Glutamatergic neuron (in vitro differentiated cells): ENCODE measurements around the gene TRIM47. TPM values are rescaled to one million over a fixed set of nuclear protein-coding genes. Genes with fewer than 3 reads are reported as not detected.
A peak's percentile ranks its signal among the peaks of the same experiment; 100 is the strongest.

ENCODE experiments used
- DNase-seq: peaks from one replicate; pipeline ENCODE4 v3.0.0; 2022
- H3K27ac Mint-ChIP-seq: one replicate; pipeline ENCODE4 v1.8.0; 2020; ENCODE audit warnings: mild to moderate bottlenecking, mixed read lengths, inconsistent platforms; ENCODE audit not compliant: unreplicated experiment
- H3K27me3 Mint-ChIP-seq: one replicate; pipeline ENCODE4 v1.8.0; 2020; ENCODE audit warnings: mild to moderate bottlenecking, moderate library complexity, mixed read lengths, inconsistent platforms; ENCODE audit not compliant: unreplicated experiment
- H3K36me3 Mint-ChIP-seq: one replicate; pipeline ENCODE4 v1.8.0; 2020; ENCODE audit warnings: mild to moderate bottlenecking, mixed read lengths, inconsistent platforms; ENCODE audit not compliant: unreplicated experiment
- H3K4me1 Mint-ChIP-seq: one replicate; pipeline ENCODE4 v1.8.0; 2020; ENCODE audit warnings: mild to moderate bottlenecking, low read depth, mixed read lengths, inconsistent platforms; ENCODE audit not compliant: unreplicated experiment
- H3K4me3 Mint-ChIP-seq: one replicate; pipeline ENCODE4 v1.8.0; 2020; ENCODE audit warnings: mild to moderate bottlenecking, mixed read lengths, inconsistent platforms; ENCODE audit not compliant: unreplicated experiment
- H3K9me3 Mint-ChIP-seq: one replicate; pipeline ENCODE4 v1.8.0; 2020; ENCODE audit warnings: mild to moderate bottlenecking, moderate library complexity, mixed read lengths, inconsistent platforms; ENCODE audit not compliant: unreplicated experiment
- total RNA-seq: library from RNA; stranded (reverse); fragmentation: NEBNext Ultra II Directional; extraction: Animal tissue kit (Norgen Biotek cat#: 25700); gene quantifications from one replicate; pipeline ENCODE4 v1.2.1, GENCODE V29; 2021; ENCODE audit not compliant: unreplicated experiment
- TF ChIP-seq, protein P1 (sequence below): fragments of 200-600 bp; sonication (generic); IDR thresholded peaks from one replicate; pipeline ENCODE4 v1.5.0; 2021; ENCODE audit not compliant: partially characterized antibody, unreplicated experiment

TRIM47 gene
- total RNA-seq, 1 donor from 2014 or later = 2.1 TPM

DNA sequence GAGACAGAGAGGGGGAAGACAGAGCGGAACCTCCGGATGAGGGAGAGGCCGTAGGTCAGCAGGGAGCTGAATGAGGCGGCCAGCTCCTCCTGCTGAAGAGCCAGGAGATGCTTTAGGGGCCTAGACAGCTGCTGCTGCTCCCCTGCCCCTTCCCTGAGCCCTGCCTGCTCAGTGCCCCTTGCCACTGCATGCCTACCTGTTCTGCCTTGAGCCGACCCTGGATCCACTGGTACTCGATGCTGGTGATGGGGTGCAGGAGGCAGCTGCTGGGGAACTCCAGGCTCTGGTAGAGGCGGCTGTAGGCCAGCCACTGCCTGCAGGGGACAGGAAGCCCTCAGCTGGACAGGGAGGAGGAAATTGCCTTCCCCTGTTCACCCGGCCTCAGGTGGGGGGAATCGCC is 41.8 kb downstream of the TRIM47 start:
- TF ChIP-seq, protein P1, sequence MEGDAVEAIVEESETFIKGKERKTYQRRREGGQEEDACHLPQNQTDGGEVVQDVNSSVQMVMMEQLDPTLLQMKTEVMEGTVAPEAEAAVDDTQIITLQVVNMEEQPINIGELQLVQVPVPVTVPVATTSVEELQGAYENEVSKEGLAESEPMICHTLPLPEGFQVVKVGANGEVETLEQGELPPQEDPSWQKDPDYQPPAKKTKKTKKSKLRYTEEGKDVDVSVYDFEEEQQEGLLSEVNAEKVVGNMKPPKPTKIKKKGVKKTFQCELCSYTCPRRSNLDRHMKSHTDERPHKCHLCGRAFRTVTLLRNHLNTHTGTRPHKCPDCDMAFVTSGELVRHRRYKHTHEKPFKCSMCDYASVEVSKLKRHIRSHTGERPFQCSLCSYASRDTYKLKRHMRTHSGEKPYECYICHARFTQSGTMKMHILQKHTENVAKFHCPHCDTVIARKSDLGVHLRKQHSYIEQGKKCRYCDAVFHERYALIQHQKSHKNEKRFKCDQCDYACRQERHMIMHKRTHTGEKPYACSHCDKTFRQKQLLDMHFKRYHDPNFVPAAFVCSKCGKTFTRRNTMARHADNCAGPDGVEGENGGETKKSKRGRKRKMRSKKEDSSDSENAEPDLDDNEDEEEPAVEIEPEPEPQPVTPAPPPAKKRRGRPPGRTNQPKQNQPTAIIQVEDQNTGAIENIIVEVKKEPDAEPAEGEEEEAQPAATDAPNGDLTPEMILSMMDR = no peak
- Mint-ChIP-seq H3K9me3 (peaks cover 8% of the 10 kb centered on the region), H3K4me1 (peaks cover 8% of the 10 kb centered on the region), H3K27ac (no peak overlapping the region), H3K27me3 (peaks cover 3% of the 10 kb centered on the region), H3K36me3 (no peaks in the 10 kb centered on the region), H3K4me3 (no peak overlapping the region)
- DNase-seq = no peak

DNA sequence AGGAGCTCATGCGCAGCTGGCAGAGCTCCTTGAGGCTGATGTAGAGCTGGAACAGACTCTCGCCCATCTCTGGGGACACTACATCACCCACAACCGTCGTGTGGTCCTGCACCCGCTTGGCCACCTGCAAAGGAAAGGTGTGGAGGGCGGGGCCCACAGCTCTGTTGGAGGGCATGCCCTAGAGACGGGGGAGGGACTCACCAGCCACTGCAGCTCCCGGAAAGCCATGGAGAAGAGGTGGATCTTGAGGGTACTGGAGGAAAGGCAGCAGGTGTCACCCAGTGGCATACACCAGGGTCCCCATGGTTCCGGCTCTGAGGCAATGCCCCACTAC is 42.8 kb downstream of the TRIM47 start:
- Mint-ChIP-seq H3K9me3 (peaks cover 8% of the 10 kb centered on the region), H3K4me3 (no peak overlapping the region), H3K27ac (no peak overlapping the region), H3K27me3 (peaks cover 3% of the 10 kb centered on the region), H3K4me1 (peaks cover 8% of the 10 kb centered on the region), H3K36me3 (no peaks in the 10 kb centered on the region)
- no peak for DNase-seq
- TF ChIP-seq, protein P1 = no peak

DNA sequence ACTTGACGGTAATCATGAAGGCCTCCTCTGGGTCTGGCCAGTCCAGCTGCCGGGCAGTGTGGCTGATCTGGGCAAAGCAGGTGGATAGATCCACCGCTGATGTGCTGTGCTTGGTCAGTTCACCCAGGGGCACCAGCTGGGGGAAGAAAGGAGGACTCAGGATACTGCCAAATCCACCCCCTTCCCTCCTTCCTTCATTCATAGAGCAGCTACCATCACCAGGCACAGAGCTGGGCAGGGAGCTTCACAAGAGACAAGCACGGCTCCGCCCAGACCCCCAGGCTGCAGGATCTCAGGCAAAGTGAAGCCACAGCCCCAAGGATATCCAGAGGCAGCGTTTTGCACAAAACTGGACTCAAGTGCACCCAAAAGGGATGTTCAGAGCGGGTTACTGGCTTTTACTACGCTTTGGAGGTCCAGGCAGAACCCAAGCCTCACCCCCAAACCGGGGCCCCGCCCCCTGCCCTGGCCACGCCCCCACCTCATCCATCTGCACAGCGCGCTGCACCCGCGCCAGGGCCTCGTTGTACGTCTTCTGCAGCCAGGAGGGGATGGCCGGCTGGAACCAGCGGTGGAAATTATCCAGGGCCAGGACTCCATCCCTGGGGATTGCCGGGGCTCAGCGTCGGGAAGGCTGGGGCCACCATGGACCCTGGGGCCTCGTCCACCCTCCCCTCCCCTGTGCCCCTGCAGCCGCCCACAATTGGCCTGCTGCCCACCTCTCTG is 43.3 kb downstream of the TRIM47 start:
- Mint-ChIP-seq H3K36me3 (no peaks in the 10 kb centered on the region), H3K4me3 (no peak overlapping the region), H3K27me3 (peaks cover 3% of the 10 kb centered on the region), H3K4me1 (peaks cover 8% of the 10 kb centered on the region), H3K9me3 (peaks cover 8% of the 10 kb centered on the region), H3K27ac (no peak overlapping the region)
- TF ChIP-seq, protein P1 = no peak
- peak; percentile 25 for DNase-seq

DNA sequence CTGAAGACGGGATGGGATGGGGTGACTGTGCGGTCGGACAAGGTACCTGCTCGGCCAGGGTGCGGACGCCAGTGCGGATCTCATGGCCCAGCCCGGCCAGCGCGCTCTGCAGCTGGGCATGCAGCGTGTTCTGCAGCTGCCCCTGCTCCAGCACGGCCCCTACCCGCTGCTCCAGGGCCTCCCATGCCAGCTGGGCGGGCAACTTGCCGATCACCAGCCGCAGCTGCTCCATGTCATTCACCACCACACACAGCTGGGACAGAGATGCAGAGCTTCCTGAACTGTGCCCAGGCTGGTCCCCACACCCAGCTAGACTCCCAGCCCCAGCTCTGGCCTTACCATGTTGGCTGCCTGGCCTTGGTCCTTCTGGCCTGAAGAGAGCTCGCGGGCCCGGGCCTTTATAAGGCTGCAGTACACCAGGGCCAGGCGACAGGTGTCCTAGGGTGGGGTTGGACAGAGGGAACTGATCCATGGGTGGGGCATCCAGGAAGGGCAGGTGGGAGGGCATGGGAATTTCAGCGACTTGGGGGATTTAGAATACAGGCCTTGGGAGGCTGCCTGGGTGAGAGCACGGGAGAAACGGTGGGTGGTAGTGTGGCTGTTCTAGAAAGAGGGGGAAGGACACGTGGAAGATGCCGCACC is 44.0 kb downstream of the TRIM47 start:
- Mint-ChIP-seq H3K27ac (no peak overlapping the region), H3K4me3 (no peak overlapping the region), H3K36me3 (no peaks in the 10 kb centered on the region), H3K9me3 (peaks cover 8% of the 10 kb centered on the region), H3K27me3 (peaks cover 3% of the 10 kb centered on the region), H3K4me1 (peaks cover 8% of the 10 kb centered on the region)
- no peak for DNase-seq
- TF ChIP-seq, protein P1 = no peak
